ENCODE measurements around the gene MREG. TPM values are rescaled to one million over a fixed set of nuclear protein-coding genes. Genes with fewer than 3 reads are reported as not detected.

MREG gene
- total RNA-seq, 1 experiment from 2014 or later = 16.9 TPM

DNA sequence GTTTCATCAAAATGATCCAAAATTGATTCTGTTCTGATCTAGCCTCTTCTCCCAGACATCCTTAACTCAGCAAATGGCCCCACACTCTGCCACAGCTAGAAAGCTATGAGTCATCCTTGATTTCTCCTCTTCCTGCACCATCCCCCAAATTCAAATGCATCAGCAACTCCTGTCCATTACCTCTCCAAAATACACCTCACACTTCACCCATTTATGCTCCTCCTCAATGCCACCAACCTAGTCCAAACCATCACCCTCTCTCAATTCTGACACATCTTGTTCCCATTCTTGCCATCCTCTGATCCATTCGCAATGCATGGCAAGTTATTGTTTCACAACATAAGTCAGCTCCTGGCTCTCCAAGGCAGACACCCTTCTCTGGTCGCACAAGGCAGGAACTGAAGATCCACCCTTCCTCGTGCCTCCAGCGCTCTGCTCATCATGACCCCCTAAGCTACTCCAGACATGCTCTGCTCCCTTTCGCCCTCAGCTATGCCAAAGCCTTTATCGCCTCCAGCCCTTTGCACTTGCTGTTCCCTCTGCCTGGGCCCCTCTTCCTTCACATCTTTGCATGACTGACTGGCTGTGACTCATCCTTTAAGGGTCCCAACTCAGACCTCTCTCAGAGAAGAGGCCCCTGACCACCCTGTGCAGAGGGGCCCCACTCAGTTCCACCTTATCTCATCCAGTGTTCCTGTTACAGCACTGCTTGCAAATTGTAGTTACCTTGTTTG lies 83.6 kb downstream of the MREG start:
- no peak overlapping the region for H3K9ac ChIP-seq (ENCODE audit: low read length)
- no peaks in the 10 kb centered on the region for H3K9me3 ChIP-seq (ENCODE audit: control insufficient read depth in 1 of 2, insufficient read depth in 1 of 2, low read depth in 1 of 2, low read length in 2 of 2)
- no peaks in the 10 kb centered on the region for H3K27me3 ChIP-seq (ENCODE audit: insufficient read depth, low read length)
- CTCF ChIA-PET = interaction anchor here (1.0 to 1.4 kb wide), 2 partner anchors 8 to 94 kb away, joined by 3 to 4 read pairs; no protein-coding TSS in a partner anchor
- TF ChIP-seq JUND (IDR thresholded peaks at IDR 0.05) (no peak), SP1 (IDR thresholded peaks at IDR 0.05; ENCODE audit: low read depth) (no peak), EGR1 (IDR thresholded peaks at IDR 0.05; ENCODE audit: low read depth) (no peak), ELF1 (IDR thresholded peaks at IDR 0.05; ENCODE audit: borderline replicate concordance, low read depth) (no peak), RAD21 (IDR thresholded peaks at IDR 0.05; ENCODE audit: low read depth) (no peak), TCF7L2 (IDR thresholded peaks at IDR 0.05; ENCODE audit: borderline replicate concordance, extremely low read depth, insufficient read depth, insufficient read length) (no peak), POLR2A (IDR thresholded peaks at IDR 0.05; ENCODE audit: borderline replicate concordance, extremely low read depth, insufficient read depth, insufficient read length) (no peak), YY1 (IDR thresholded peaks at IDR 0.05; ENCODE audit: extremely low read depth, insufficient replicate concordance, low read depth, low read length) (no peak)
- TF ChIP-seq, protein P1, sequence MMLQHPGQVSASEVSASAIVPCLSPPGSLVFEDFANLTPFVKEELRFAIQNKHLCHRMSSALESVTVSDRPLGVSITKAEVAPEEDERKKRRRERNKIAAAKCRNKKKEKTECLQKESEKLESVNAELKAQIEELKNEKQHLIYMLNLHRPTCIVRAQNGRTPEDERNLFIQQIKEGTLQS (IDR thresholded peaks at IDR 0.05) = no peak
- TF ChIP-seq, protein P2, sequence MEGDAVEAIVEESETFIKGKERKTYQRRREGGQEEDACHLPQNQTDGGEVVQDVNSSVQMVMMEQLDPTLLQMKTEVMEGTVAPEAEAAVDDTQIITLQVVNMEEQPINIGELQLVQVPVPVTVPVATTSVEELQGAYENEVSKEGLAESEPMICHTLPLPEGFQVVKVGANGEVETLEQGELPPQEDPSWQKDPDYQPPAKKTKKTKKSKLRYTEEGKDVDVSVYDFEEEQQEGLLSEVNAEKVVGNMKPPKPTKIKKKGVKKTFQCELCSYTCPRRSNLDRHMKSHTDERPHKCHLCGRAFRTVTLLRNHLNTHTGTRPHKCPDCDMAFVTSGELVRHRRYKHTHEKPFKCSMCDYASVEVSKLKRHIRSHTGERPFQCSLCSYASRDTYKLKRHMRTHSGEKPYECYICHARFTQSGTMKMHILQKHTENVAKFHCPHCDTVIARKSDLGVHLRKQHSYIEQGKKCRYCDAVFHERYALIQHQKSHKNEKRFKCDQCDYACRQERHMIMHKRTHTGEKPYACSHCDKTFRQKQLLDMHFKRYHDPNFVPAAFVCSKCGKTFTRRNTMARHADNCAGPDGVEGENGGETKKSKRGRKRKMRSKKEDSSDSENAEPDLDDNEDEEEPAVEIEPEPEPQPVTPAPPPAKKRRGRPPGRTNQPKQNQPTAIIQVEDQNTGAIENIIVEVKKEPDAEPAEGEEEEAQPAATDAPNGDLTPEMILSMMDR (IDR thresholded peaks at IDR 0.05 in 2 of 3, conservative IDR thresholded peaks at IDR 0.05 in 1 of 3; ENCODE audit: borderline replicate concordance in 1 of 3, insufficient read depth in 1 of 3, low read depth in 2 of 3, low read length in 2 of 3) = no peak
- TF ChIP-seq, protein P3, sequence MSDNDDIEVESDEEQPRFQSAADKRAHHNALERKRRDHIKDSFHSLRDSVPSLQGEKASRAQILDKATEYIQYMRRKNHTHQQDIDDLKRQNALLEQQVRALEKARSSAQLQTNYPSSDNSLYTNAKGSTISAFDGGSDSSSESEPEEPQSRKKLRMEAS (IDR thresholded peaks at IDR 0.05) = no peak
- RAD21 ChIA-PET (ENCODE audit: low non-redundant PET in 1 of 2, low total read pairs in 2 of 2, uncharacterized antibody in 2 of 2, unreplicated experiment in 2 of 2) = no interaction called here
- no peak overlapping the region for H2AFZ ChIP-seq (ENCODE audit: low read depth, low read length, poor library complexity, severe bottlenecking)
- no peak overlapping the region for H3K4me2 ChIP-seq (ENCODE audit: low read length)
- no peaks in the 10 kb centered on the region for H4K20me1 ChIP-seq (ENCODE audit: insufficient read depth)
- no peaks in the 10 kb centered on the region for H3K36me3 ChIP-seq (ENCODE audit: control insufficient read depth in 1 of 2, insufficient read depth in 2 of 2, low read length in 2 of 2)
- no peaks in the 10 kb centered on the region for H3K9me2 ChIP-seq (ENCODE audit: insufficient read depth)
- BruUV-seq (replicated peaks) = no TSS peak
- POLR2A ChIA-PET = no interaction called here
- ATAC-seq = peak; percentile 44; the same call in 1 of the 2 replicates
- H3K4me3 ChIP-seq (replicated peaks in 1 of 2; ENCODE audit: low read depth in 1 of 2, low read length in 2 of 2) = no peak overlapping the region
- no peak overlapping the region for H3K27ac ChIP-seq (ENCODE audit: low read depth, low read length)
- intact Hi-C loops (cut with micrococcal nuclease) = loop anchor here (10.0 kb wide), 1 partner anchor 1865 kb away; no protein-coding TSS in a partner anchor
- DNase-seq (ENCODE audit: low read depth, low spot score) = no peak
- H3K4me1 ChIP-seq (ENCODE audit: control insufficient read depth in 1 of 2, insufficient read depth in 2 of 2, low read length in 2 of 2) = peaks cover 0 to 9% of the 10 kb centered on the region in 2 experiments; a peak in 2 of 4 replicates
- H3K79me2 ChIP-seq (ENCODE audit: insufficient read depth, low read length) = no peaks in the 10 kb centered on the region

Measured in HCT116 (cell line).